Heart right ventricle (tissue), 16 donors: ENCODE measurements around the gene SKA3. TPM values are rescaled to one million over a fixed set of nuclear protein-coding genes. Genes with fewer than 3 reads are reported as not detected.

Source experiments
- ATAC-seq, 8 donors: fragments of 200-7000 bp; cut with Tn5 transposase; one replicate each; pipeline ENCODE4 v1.9.1; 2020; ENCODE audit warnings: mild to moderate bottlenecking in 8 of 8, moderate library complexity in 8 of 8, moderate number of reproducible peaks in 1 of 8
- DNase-seq, 2 donors: peaks; one replicate each; pipeline ENCODE4 v3.0.0-alpha.2; 2020
- H3K27ac ChIP-seq, 10 donors: fragments of 200-600 bp; sonication (generic) in 2 of 10; one replicate each; pipeline versions ENCODE4 v1.5.0 to v1.8.0; 2020 to 2022; ENCODE audit warnings: mild to moderate bottlenecking in 3 of 10
- H3K27me3 ChIP-seq, 7 donors: fragments of 200-600 bp; one replicate each; pipeline ENCODE4 v1.8.0; 2021 to 2022; ENCODE audit warnings: mild to moderate bottlenecking in 2 of 7
- H3K36me3 ChIP-seq, 9 donors: fragments of 200-600 bp; sonication (generic) in 1 of 9; one replicate each; pipeline versions ENCODE4 v1.5.0 to v1.8.0; 2020 to 2022; ENCODE audit warnings: mild to moderate bottlenecking in 2 of 9
- H3K4me1 ChIP-seq, 9 donors: fragments of 200-600 bp; sonication (generic) in 1 of 9; one replicate each; pipeline versions ENCODE4 v1.5.0 to v1.8.0; 2020 to 2022; ENCODE audit warnings: mild to moderate bottlenecking in 4 of 9
- H3K4me3 ChIP-seq, 10 donors: fragments of 200-600 bp; sonication (generic) in 2 of 10; one replicate each; pipeline versions ENCODE4 v1.5.0 to v1.8.0; 2020 to 2022; ENCODE audit warnings: mild to moderate bottlenecking in 7 of 10, moderate library complexity in 2 of 10
- H3K9me3 ChIP-seq, 11 donors: fragments of 200-600 bp in 10 of 11; sonication (generic) in 2 of 11; one replicate each; pipeline versions ENCODE4 v1.5.0 to v1.8.0; 2013 to 2022; ENCODE audit warnings: mild to moderate bottlenecking in 2 of 11, control low read depth in 1 of 11, moderate library complexity in 1 of 11
- CTCF ChIP-seq, 9 donors: fragments of 200-600 bp; sonication (generic) in 2 of 9; IDR thresholded peaks; one replicate each; pipeline versions ENCODE4 v1.5.0 to v1.8.0; 2021 to 2022; ENCODE audit warnings: antibody characterized with exemption in 9 of 9, mild to moderate bottlenecking in 5 of 9, moderate library complexity in 1 of 9
- WGBS, 2 donors: extraction: QIAGEN DNeasy Blood & Tissue Kit; methylation state at CpG; one replicate each; pipeline ENCODE4 v1.1.7; 2013; ENCODE audit warnings: inconsistent platforms in 1 of 2; 5-methylcytosine and 5-hydroxymethylcytosine counted together
- intact Hi-C, 10 donors: fragments of 100-400 bp; cut with DNase I; formaldehyde crosslinking; loops; one replicate each; pipeline versions ENCODE4 v1.11.1 to v1.14.2; 2022
- polyA plus RNA-seq, 2 donors: library from polyadenylated mRNA; stranded (reverse); fragments of 200-250 nt; gene quantifications; one replicate each; pipeline ENCODE4 v1.2.3, GENCODE V29; 2013
- total RNA-seq, 10 donors: library from RNA; stranded (reverse); fragmentation: NEBNext Ultra II Directional in 3 of 10; extraction: Animal tissue kit (Norgen Biotek cat#: 25700) in 3 of 10; gene quantifications; one replicate each; pipeline versions ENCODE4 v1.2.1 to v1.2.4, GENCODE V29; 2021 to 2023
- donor health status: Arrhythmogenic right ventricular cardiomyopathy.
- donor health status: ischemic (EF 13 %, LVEDD 7.1; RV severe dilation, severe dysfunction).
- donor health status: healthy with polysubstance abuse.
- donor health status: DM: no; HTN: yes; CAD: no.
- donor health status: DM: no; HTN: no; CAD: no.
- donor health status: ischemic (EF 25% LVEDD 6.9; RV normal size, moderate dysfunction).
- donor health status: ischemic (EF 25% LVEDD 5.7; RV mildly dilated, moderate dysfunction).
- donor health status: healthy.
- donor health status: DM: yes; HTN: yes; CAD: no.
- donor health status: Ischemic cardiomyopathy.
- donor health status: ischemic (EF 35%, LVEDD 5.7; RV mildly dilated, moderate dysfunction).
- donor health status: nonischemic (EF 11% LVEDD 7.7; RV severe dilation, severe dysfunction).
- donor health status: DM: yes; HTN: yes; CAD: no.
- donor health status: PGD.
- donor health status: ischemic (EF 29% LVEDD 5.4; RV normal size, mild dysfunction).
- donor health status: nonischemic (EF 23%, LVEDD 6.1; RV moderate dilation, normal function).

SKA3 gene
- total and polyA plus RNA-seq, 12 donors, result 0.06 to 1.8 (median 0.21) TPM; not detected in 1

- H3K27me3 ChIP-seq, result no peaks in the 10 kb centered on the region
- 76% methylated on average over 4 of the region's 4 CpGs for WGBS, 2 donors
- TF ChIP-seq CTCF (IDR thresholded peaks at IDR 0.05), result no peak
- H3K36me3 ChIP-seq, result no peaks in the 10 kb centered on the region
- no peak overlapping the region for H3K4me3 ChIP-seq
- no peaks in the 10 kb centered on the region for H3K9me3 ChIP-seq
- ATAC-seq (no peak), DNase-seq (no peak)
- no peaks in the 10 kb centered on the region for H3K4me1 ChIP-seq
- intact Hi-C loops, result no loop called here
- H3K27ac ChIP-seq, result no peak overlapping the region
Measured at GRCh38 chr13:21106089-21106488, 70.3 kb downstream of the SKA3 start.

- Histone ChIP-seq H3K27me3 (no peaks in the 10 kb centered on the region), H3K36me3 (no peaks in the 10 kb centered on the region), H3K4me3 (no peak overlapping the region), H3K4me1 (no peaks in the 10 kb centered on the region), H3K9me3 (no peaks in the 10 kb centered on the region), H3K27ac (no peak overlapping the region)
- no peak for DNase-seq
- intact Hi-C loops, result no loop called here
- no peak for TF ChIP-seq CTCF (IDR thresholded peaks at IDR 0.05)
- WGBS, 2 donors, result 93 to 95% methylated on average over 36 to 37 of the region's 37 CpGs
- ATAC-seq, result no peak
Measured at GRCh38 chr13:21104199-21105019, 71.9 kb downstream of the SKA3 start.

Other genes starting within 250 kb of the SKA3 start
- 10 to 100 TPM; 16.2 to 46.1 (median 27.9) TPM for gene LATS2, start 115.0 kb downstream of the SKA3 start, total RNA-seq
- 10 to 100 TPM in 1 of 2 donors, 1 to 10 TPM in 1; 9.7 to 10.9 TPM for gene LATS2, start 115.0 kb downstream of the SKA3 start, polyA plus RNA-seq
- gene SAP18, start 36.4 kb downstream of the SKA3 start, total RNA-seq, result 100 to 1,000 TPM; 243 to 343 (median 301) TPM
- 100 to 1,000 TPM in 1 of 2 donors, 10 to 100 TPM in 1; 74.2 to 105 TPM for gene SAP18, start 36.4 kb downstream of the SKA3 start, polyA plus RNA-seq
- gene MRPL57, start 106 bp upstream of the SKA3 start, total RNA-seq, result 10 to 100 TPM; 20.0 to 25.9 (median 22.9) TPM
- 10 to 100 TPM; 27.1 to 40.6 TPM for gene MRPL57, start 106 bp upstream of the SKA3 start, polyA plus RNA-seq